Measurements from ENCODE around the gene ZSCAN26. TPM values are rescaled to one million over a fixed set of nuclear protein-coding genes. Genes with fewer than 3 reads are reported as not detected.

The ZSCAN26 gene
- total and polyA plus RNA-seq, 7 donors: 2.8 to 29.4 (median 25.5) TPM

DNA sequence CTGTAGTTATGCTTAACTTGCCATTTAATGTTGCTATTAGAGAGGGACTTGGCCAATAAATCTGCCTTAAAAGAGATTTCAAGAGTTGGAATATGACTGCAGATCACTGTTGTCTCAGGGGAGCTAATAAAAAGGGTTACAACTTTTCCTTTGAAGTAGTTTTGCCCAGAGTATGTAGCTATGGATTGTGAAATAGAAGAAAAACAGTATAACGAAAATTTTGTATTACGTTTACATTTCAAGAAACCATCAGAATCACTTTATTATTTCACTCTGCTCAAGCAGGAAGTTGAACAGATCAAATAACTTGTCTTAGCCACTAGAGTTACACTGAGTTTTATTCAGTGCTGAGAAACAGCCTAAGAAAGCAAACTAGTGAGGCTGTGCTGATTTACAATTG is 3.0 kb upstream of the ZSCAN26 start:
- no peak overlapping the region for H3K4me3 ChIP-seq
- H3K4me1 ChIP-seq: peaks cover 0 to 32% (median 23%) of the 10 kb centered on the region in 4 donors
- 46 to 67% methylated on average over 2 of the region's 2 CpGs for WGBS, 2 donors
- TF ChIP-seq POLR2AphosphoS5 (IDR thresholded peaks at IDR 0.05): no peak
- TF ChIP-seq EP300 (IDR thresholded peaks at IDR 0.05): no peak
- TF ChIP-seq POLR2A (IDR thresholded peaks at IDR 0.05): no peak
- TF ChIP-seq, protein P1, sequence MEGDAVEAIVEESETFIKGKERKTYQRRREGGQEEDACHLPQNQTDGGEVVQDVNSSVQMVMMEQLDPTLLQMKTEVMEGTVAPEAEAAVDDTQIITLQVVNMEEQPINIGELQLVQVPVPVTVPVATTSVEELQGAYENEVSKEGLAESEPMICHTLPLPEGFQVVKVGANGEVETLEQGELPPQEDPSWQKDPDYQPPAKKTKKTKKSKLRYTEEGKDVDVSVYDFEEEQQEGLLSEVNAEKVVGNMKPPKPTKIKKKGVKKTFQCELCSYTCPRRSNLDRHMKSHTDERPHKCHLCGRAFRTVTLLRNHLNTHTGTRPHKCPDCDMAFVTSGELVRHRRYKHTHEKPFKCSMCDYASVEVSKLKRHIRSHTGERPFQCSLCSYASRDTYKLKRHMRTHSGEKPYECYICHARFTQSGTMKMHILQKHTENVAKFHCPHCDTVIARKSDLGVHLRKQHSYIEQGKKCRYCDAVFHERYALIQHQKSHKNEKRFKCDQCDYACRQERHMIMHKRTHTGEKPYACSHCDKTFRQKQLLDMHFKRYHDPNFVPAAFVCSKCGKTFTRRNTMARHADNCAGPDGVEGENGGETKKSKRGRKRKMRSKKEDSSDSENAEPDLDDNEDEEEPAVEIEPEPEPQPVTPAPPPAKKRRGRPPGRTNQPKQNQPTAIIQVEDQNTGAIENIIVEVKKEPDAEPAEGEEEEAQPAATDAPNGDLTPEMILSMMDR (IDR thresholded peaks at IDR 0.05): no peak
- no peaks in the 10 kb centered on the region for H3K36me3 ChIP-seq
- no peak overlapping the region for H3K27ac ChIP-seq
- no peaks in the 10 kb centered on the region for H3K27me3 ChIP-seq
- intact Hi-C loops (cut with DNase I): no loop called here
- DNase-seq: no peak
- H3K9me3 ChIP-seq: no peaks in the 10 kb centered on the region

DNA sequence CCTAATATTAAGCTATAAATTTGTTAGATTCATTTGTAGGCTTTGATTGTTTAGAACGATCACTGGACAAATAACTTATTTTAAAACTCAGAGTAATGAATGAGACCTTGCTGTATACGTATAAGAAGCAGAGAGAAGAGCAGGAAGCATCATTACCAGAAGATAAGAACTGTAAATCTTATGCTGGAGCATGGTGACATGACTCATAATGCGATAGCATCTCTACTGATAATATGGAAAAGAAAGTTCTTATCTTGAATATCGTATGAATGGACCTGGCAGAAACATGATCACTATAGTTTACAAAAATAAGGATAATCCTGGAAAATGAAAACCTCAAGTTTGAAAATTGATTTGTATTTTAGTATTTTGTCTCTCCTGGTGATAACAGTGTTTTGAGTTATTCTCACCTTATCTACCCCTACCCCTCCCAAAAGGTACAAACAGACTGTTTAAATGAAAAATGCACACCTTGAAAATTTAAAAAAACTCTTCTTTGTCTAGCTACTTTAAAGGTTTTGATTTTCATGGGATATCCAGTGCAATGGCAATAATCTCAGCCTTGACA is 2.0 kb upstream of the ZSCAN26 start:
- Histone ChIP-seq H3K36me3 (no peaks in the 10 kb centered on the region), H3K27me3 (no peaks in the 10 kb centered on the region), H3K4me3 (no peak overlapping the region), H3K9me3 (no peaks in the 10 kb centered on the region), H3K27ac (no peak overlapping the region), H3K4me1 (peaks cover 0 to 32% (median 19%) of the 10 kb centered on the region in 4 donors)
- no peak for DNase-seq
- TF ChIP-seq POLR2AphosphoS5 (IDR thresholded peaks at IDR 0.05): no peak
- TF ChIP-seq, protein P1 (IDR thresholded peaks at IDR 0.05): no peak
- TF ChIP-seq EP300 (IDR thresholded peaks at IDR 0.05): no peak
- TF ChIP-seq POLR2A (IDR thresholded peaks at IDR 0.05): no peak
- intact Hi-C loops (cut with DNase I): loop anchor here (1.0 to 5.0 kb wide), 3 partner anchors 72 to 128 kb away; partner anchors contain the start of gene ZSCAN31
- 50 to 60% methylated on average over 4 of the region's 4 CpGs for WGBS, 2 donors

DNA sequence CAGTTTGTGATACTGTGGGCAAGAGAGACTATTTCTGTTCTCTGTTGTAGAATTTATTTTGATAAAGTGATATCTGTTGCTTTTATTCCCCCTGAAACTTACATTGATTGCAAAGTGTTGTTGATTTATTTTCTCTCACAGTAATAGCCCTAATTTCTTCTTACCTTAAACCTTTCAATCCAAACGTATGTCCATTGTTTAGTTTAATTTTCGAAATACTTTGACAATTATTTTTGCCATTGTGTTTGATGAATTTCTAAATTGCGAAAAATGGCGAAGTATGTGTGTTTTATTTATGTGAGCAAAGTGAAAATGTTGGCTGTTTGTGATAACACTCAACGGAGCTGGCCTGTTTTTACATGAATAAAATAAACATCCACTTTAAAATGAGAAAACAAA is 381 bp upstream of the ZSCAN26 start:
- TF ChIP-seq POLR2AphosphoS5 (IDR thresholded peaks at IDR 0.05) (no peak), POLR2A (IDR thresholded peaks at IDR 0.05) (no peak), EP300 (IDR thresholded peaks at IDR 0.05) (no peak)
- TF ChIP-seq, protein P1 (IDR thresholded peaks at IDR 0.05): no peak
- peaks cover 0 to 1% (median under 1%) of the 10 kb centered on the region in 4 donors for H3K36me3 ChIP-seq
- no peaks in the 10 kb centered on the region for H3K9me3 ChIP-seq
- no peaks in the 10 kb centered on the region for H3K27me3 ChIP-seq
- intact Hi-C loops (cut with DNase I): loop anchor here (5.0 kb wide), 2 partner anchors 71 to 129 kb away; partner anchors contain the start of gene ZSCAN31
- H3K4me3 ChIP-seq: peak overlapping the region; percentile 68 to 80 (median 73)
- WGBS, 2 donors: 5 to 12% methylated on average over 5 of the region's 5 CpGs
- H3K4me1 ChIP-seq: peaks cover 0 to 32% (median 22%) of the 10 kb centered on the region in 4 donors
- DNase-seq: no peak
- peak overlapping the region; percentile 83 to 91 (median 88) for H3K27ac ChIP-seq

DNA sequence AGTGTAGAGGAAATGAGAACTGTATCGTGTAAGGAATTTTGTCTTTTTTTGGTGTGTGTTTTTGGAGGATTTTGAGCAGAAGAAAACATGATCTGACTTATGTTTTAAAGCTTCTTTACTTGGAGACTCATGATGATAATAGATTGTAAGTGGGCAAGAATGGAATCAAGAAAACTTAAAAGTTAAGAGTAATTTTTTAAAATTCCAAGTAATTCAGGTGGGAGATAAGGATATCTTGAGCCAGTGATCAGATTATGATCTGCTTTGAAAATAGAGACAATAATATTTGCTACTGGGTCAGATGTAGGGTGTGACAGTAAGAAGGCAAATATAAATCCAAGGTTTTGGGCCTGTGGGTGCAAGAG is 734 bp downstream of the ZSCAN26 start:
- intact Hi-C loops (cut with DNase I): loop anchor here (5.0 kb wide), 2 partner anchors 70 to 130 kb away; partner anchors contain the start of gene ZSCAN31
- WGBS, 2 donors: 3 to 4% methylated on average over 1 of the region's 1 CpG

More for the DNA sequence above, 734 bp downstream of the ZSCAN26 start:
- H3K4me3 ChIP-seq: peak overlapping the region; percentile 68 to 80 (median 73)
- H3K27ac ChIP-seq: peak overlapping the region; percentile 83 to 91 (median 88)
- H3K36me3 ChIP-seq: peaks cover 0 to 12% (median 10%) of the 10 kb centered on the region in 4 donors
- H3K27me3 ChIP-seq: no peaks in the 10 kb centered on the region
- peaks cover 0 to 32% (median 22%) of the 10 kb centered on the region in 4 donors for H3K4me1 ChIP-seq
- TF ChIP-seq, protein P1 (IDR thresholded peaks at IDR 0.05): no peak
- TF ChIP-seq POLR2AphosphoS5 (IDR thresholded peaks at IDR 0.05): no peak
- no peak for DNase-seq
- H3K9me3 ChIP-seq: no peaks in the 10 kb centered on the region
